GM12873 (cell line): ENCODE data around the gene OSBPL9.

Source experiments
- TF ChIP-seq, protein P1 (sequence below): IDR thresholded peaks from 2 replicates; pipeline ENCODE4 v1.5.1; 2012; ENCODE audit warnings: low read depth, mild to moderate bottlenecking, moderate library complexity, low read length, control low read depth; ENCODE audit not compliant: insufficient read depth; ENCODE audit errors: missing control alignments

OSBPL9 gene

GRCh38 chr1:51776408-51776807 is 159.5 kb downstream of the OSBPL9 start:
- TF ChIP-seq, protein P1, sequence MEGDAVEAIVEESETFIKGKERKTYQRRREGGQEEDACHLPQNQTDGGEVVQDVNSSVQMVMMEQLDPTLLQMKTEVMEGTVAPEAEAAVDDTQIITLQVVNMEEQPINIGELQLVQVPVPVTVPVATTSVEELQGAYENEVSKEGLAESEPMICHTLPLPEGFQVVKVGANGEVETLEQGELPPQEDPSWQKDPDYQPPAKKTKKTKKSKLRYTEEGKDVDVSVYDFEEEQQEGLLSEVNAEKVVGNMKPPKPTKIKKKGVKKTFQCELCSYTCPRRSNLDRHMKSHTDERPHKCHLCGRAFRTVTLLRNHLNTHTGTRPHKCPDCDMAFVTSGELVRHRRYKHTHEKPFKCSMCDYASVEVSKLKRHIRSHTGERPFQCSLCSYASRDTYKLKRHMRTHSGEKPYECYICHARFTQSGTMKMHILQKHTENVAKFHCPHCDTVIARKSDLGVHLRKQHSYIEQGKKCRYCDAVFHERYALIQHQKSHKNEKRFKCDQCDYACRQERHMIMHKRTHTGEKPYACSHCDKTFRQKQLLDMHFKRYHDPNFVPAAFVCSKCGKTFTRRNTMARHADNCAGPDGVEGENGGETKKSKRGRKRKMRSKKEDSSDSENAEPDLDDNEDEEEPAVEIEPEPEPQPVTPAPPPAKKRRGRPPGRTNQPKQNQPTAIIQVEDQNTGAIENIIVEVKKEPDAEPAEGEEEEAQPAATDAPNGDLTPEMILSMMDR = no peak

DNA sequence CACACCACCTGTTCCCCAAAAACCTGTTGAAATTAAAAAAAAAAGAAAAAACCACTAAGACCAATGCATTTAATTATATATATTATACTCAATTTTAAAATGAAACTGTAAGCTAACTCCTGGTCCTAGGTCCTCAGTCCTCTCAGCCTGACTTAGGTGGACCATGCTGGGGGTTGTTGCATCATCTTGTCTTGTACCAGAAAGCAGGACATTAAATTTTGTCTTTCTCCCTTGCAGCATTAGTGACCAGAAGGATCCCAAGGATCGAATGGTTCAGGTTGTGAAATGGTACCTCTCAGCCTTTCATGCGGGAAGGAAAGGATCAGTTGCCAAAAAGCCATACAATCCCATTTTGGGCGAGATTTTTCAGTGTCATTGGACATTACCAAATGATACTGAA is 164.0 kb downstream of the OSBPL9 start:
- TF ChIP-seq, protein P1 = no peak

DNA sequence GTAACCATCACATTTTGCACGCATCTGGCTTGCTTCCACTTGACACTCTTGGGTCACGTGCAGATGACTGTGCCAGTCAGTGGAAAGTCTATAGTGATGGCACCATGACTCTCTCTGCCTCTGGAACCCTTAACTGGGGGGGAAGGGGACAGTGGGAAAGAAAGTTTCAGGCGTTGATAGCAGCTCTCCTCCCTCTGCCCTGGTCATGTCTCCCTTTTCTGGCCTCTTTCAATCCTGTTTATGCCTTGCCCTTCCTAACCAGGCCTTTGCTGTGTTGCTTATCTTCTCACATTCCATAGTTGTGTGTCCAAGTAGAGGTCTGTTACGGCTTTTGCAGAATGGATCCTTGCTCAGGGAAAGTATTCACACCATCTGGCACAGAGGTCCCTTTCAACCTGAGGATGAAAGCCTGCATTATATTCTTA is 168.1 kb downstream of the OSBPL9 start:
- TF ChIP-seq, protein P1 = no peak

- TF ChIP-seq, protein P1 = no peak
Measured at GRCh38 chr1:51788938-51789337, 172.0 kb downstream of the OSBPL9 start.

DNA sequence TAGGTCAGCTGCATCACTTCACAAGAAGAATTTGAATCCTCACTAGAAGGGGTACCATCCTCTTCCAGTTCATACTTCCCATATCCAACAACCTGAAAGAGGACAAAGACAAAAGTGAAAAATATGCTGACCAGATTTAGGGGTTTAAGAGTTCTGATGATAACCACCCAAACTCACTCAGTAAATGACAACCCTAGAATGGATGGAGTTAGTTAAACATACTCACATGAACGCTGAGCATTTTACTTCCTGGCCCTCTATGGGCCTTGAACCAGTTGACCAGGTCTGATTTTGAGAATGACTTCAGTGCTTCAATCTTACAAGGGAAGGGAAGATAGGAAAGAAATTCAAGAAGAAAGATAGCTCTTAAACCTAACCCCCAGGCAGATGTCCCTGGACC is 172.4 kb downstream of the OSBPL9 start:
- TF ChIP-seq, protein P1 = no peak

DNA sequence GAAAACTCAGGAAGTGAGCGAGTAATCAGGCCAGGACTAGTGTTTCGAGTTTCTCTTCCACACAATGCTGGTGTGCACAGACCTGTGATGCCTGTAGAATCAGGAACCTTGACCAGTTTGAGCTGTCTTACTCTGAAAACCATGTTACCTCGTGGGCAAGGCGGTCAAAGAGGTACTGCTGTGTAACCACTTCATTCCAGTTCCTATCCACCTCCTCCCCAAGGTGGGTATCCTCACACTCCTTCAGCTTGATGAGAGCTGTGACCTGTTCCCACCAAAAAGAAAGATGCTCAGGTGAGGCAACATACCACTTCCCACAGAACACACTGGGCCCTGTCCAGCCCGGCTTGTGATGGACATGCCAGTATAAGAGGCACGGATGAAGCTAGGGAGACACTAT is 173.5 kb downstream of the OSBPL9 start:
- TF ChIP-seq, protein P1 = no peak

DNA sequence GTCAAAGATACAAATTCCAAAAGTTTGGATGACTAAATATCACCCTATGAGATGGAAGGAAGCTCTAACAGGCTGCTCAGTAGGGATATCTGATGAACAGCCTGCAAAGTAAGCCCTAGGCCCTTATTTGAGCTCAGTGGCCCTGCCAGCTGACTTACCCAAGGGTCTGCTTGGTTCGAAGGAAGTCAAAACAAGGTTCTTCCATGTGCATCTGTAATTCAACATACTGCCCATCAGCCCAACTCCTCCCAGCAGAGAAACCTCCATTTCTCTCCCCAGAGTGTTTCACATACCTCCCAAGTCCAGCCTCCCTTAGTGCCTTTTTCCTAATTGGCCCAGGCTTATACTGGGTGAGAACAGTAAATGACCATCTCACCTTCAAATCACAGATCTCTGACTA is 175.0 kb downstream of the OSBPL9 start:
- TF ChIP-seq, protein P1 = no peak
